NB4 (cell line): ENCODE results near the gene ABLIM1.

Source experiments
- MAX ChIP-seq: IDR thresholded peaks from 2 replicates; pipeline ENCODE4 v1.6.1; 2011; ENCODE audit warnings: low read depth, low read length
- POLR2A ChIP-seq: IDR thresholded peaks from 2 replicates; pipeline ENCODE4 v1.6.1; 2011; ENCODE audit warnings: mild to moderate bottlenecking; ENCODE audit not compliant: insufficient read length; ENCODE audit errors: extremely low read depth
- TF ChIP-seq, protein P1 (sequence below): IDR thresholded peaks from one replicate; pipeline ENCODE4 v1.5.1; 2012; ENCODE audit warnings: low read depth, low read length

DNA sequence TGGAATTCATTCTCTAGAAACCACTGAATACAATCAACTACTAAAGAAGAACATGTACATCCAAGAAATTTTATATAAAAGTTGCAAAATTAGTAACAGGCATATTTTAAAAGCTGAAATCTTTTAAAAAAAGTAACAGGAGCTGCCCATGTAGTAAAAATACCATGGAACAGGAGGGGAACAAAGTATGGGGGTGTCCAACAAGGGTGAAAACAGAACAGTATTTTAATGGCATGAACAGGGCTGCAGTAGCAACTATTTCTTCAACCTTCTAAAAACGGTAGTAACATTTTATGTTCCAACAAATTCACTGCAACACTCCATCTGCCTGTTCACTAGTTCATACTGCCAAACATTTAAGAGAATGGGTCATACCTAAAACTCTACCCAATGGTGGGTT, 77.0 kb downstream of the ABLIM1 start:
- TF ChIP-seq POLR2A = no peak
- TF ChIP-seq, protein P1, sequence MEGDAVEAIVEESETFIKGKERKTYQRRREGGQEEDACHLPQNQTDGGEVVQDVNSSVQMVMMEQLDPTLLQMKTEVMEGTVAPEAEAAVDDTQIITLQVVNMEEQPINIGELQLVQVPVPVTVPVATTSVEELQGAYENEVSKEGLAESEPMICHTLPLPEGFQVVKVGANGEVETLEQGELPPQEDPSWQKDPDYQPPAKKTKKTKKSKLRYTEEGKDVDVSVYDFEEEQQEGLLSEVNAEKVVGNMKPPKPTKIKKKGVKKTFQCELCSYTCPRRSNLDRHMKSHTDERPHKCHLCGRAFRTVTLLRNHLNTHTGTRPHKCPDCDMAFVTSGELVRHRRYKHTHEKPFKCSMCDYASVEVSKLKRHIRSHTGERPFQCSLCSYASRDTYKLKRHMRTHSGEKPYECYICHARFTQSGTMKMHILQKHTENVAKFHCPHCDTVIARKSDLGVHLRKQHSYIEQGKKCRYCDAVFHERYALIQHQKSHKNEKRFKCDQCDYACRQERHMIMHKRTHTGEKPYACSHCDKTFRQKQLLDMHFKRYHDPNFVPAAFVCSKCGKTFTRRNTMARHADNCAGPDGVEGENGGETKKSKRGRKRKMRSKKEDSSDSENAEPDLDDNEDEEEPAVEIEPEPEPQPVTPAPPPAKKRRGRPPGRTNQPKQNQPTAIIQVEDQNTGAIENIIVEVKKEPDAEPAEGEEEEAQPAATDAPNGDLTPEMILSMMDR = no peak
- no peak for TF ChIP-seq MAX
